IMR-90 (cell line): ENCODE data around the gene CCK. TPM values are rescaled to one million over a fixed set of nuclear protein-coding genes. Genes with fewer than 3 reads are reported as not detected.

ENCODE experiments used
- ATAC-seq: fragments of 200-7000 bp; cut with Tn5 transposase; 2 replicates; pipeline ENCODE4 v1.9.1; 2020; ENCODE audit warnings: low read depth, mild to moderate bottlenecking, moderate library complexity
- BruUV-seq: library from RNA; stranded (reverse); fragments of 400-500 nt; replicated peaks from 2 replicates; lab custom pipeline; 2021; lab: Mats Ljungman, UMichigan
- CTCF ChIA-PET: fragments of 300-600 bp; formaldehyde crosslinking; extraction: SDS; loops from one replicate; lab custom pipeline; 2021; ENCODE audit warnings: antibody characterized with exemption; lab: Yijun Ruan, JAX
- POLR2A ChIA-PET: fragments of 300-600 bp; sonication (Branson Sonifier 250); formaldehyde crosslinking; loops from one replicate; lab custom pipeline; 2022; ENCODE audit warnings: antibody characterized with exemption; ENCODE audit not compliant: unreplicated experiment; lab: Charles Lee
- DNase-seq: peaks from one replicate; pipeline ENCODE4 v3.0.0; 2013
- H2AFZ ChIP-seq: replicated peaks from 2 replicates; pipeline ENCODE3; 2013; ENCODE audit warnings: low read length, mild to moderate bottlenecking; ENCODE audit not compliant: poor library complexity
- H2AK5ac ChIP-seq: 2 replicates; pipeline ENCODE4 v1.6.1; 2013; ENCODE audit warnings: low read depth, low read length, inconsistent platforms
- H2AK9ac ChIP-seq: replicated peaks from 2 replicates; pipeline ENCODE3; 2013; ENCODE audit warnings: mild to moderate bottlenecking, low read depth, low read length, moderate library complexity; ENCODE audit not compliant: poor library complexity
- H2BK120ac ChIP-seq: 2 replicates; pipeline ENCODE4 v1.6.1; 2013; ENCODE audit warnings: low read depth, low read length, inconsistent platforms
- H2BK15ac ChIP-seq: 3 replicates; pipeline ENCODE4 v1.6.1; 2013; ENCODE audit warnings: low read depth, low read length, inconsistent platforms
- H2BK20ac ChIP-seq: 2 replicates; pipeline ENCODE4 v1.6.1; 2013; ENCODE audit warnings: low read depth, mild to moderate bottlenecking, inconsistent platforms, low read length, moderate library complexity
- H2BK5ac ChIP-seq: 2 replicates; pipeline ENCODE4 v1.6.1; 2013; ENCODE audit warnings: mild to moderate bottlenecking, low read depth, low read length, inconsistent platforms; ENCODE audit not compliant: poor library complexity, severe bottlenecking
- H3K14ac ChIP-seq: replicated peaks from 2 replicates; pipeline ENCODE4 v1.6.1; 2013; ENCODE audit warnings: low read depth, low read length, inconsistent platforms
- H3K18ac ChIP-seq: 2 replicates; pipeline ENCODE4 v1.6.1; 2013; ENCODE audit warnings: low read depth, low read length, control low read depth
- H3K23ac ChIP-seq: 2 replicates; pipeline ENCODE4 v1.6.1; 2013; ENCODE audit warnings: low read depth, low read length, inconsistent platforms
- H3K27ac ChIP-seq: 2 replicates; pipeline ENCODE4 v1.5.1; 2013; ENCODE audit warnings: mild to moderate bottlenecking, control low read depth, low read length; ENCODE audit not compliant: insufficient read depth
- H3K27me3 ChIP-seq: 2 replicates; pipeline ENCODE4 v1.6.1; 2013; ENCODE audit warnings: low read length; ENCODE audit not compliant: control insufficient read depth, insufficient read depth
- H3K36me3 ChIP-seq: 2 replicates; pipeline ENCODE4 v1.6.1; 2013; ENCODE audit warnings: low read length, mixed read lengths; ENCODE audit not compliant: control insufficient read depth, insufficient read depth
- H3K4ac ChIP-seq: 2 replicates; pipeline ENCODE4 v1.6.1; 2013; ENCODE audit warnings: low read depth, low read length, inconsistent platforms
- H3K4me1 ChIP-seq: 2 replicates; pipeline ENCODE4 v1.6.1; 2013; ENCODE audit warnings: low read length, mixed read lengths; ENCODE audit not compliant: control insufficient read depth, insufficient read depth
- H3K4me2 ChIP-seq: 2 replicates; pipeline ENCODE4 v1.6.1; 2013; ENCODE audit warnings: low read depth, mild to moderate bottlenecking, control low read depth, low read length, moderate library complexity
- H3K4me3 ChIP-seq: 2 replicates; pipeline ENCODE4 v1.5.1; 2013; ENCODE audit warnings: low read depth, mild to moderate bottlenecking, control low read depth, low read length, moderate library complexity; ENCODE audit not compliant: insufficient read depth
- H3K56ac ChIP-seq: 2 replicates; pipeline ENCODE4 v1.6.1; 2013; ENCODE audit warnings: low read length, inconsistent platforms; ENCODE audit not compliant: insufficient read depth; ENCODE audit errors: extremely low read depth
- H3K79me1 ChIP-seq, 2 experiments: 2 replicates each; pipeline ENCODE4 v1.6.1; 2013; ENCODE audit warnings: low read length in 2 of 2, inconsistent platforms in 1 of 2, low read depth in 1 of 2
- H3K9ac ChIP-seq: 2 replicates; pipeline ENCODE4 v1.6.1; 2013; ENCODE audit warnings: low read depth, low read length, control low read depth
- H3K9me1 ChIP-seq: 2 replicates; pipeline ENCODE4 v1.6.1; 2013; ENCODE audit warnings: low read length, inconsistent platforms; ENCODE audit not compliant: insufficient read depth
- H3K9me3 ChIP-seq: 2 replicates; pipeline ENCODE4 v1.6.1; 2013; ENCODE audit warnings: low read length; ENCODE audit not compliant: control insufficient read depth, insufficient read depth
- H4K20me1 ChIP-seq: 2 replicates; pipeline ENCODE4 v1.6.1; 2013; ENCODE audit warnings: low read length, inconsistent platforms; ENCODE audit not compliant: insufficient read depth
- H4K5ac ChIP-seq: 2 replicates; pipeline ENCODE4 v1.6.1; 2013; ENCODE audit warnings: mild to moderate bottlenecking, low read depth, low read length, control low read depth
- H4K8ac ChIP-seq, 2 experiments: 2 replicates each; pipeline ENCODE4 v1.6.1; 2013; ENCODE audit warnings: low read depth in 2 of 2, low read length in 2 of 2, control low read depth in 1 of 2, inconsistent platforms in 1 of 2
- H4K91ac ChIP-seq: 2 replicates; pipeline ENCODE4 v1.6.1; 2013; ENCODE audit warnings: low read depth, low read length, inconsistent platforms; ENCODE audit not compliant: insufficient read depth
- CHD1 ChIP-seq: IDR thresholded peaks from 2 replicates; pipeline ENCODE4 v1.6.1; 2012; ENCODE audit warnings: low read depth, low read length, improper control_type of control experiment
- FOS ChIP-seq: fragments of 150-350 bp; IDR thresholded peaks from 2 replicates; pipeline ENCODE4 v1.6.1; 2016; ENCODE audit warnings: low read depth, low read length
- MAZ ChIP-seq: IDR thresholded peaks from 2 replicates; pipeline ENCODE4 v1.6.1; 2012; ENCODE audit warnings: low read depth, mild to moderate bottlenecking, low read length, improper control_type of control experiment, moderate library complexity, borderline replicate concordance
- MXI1 ChIP-seq: IDR thresholded peaks from 2 replicates; pipeline ENCODE4 v1.6.1; 2012; ENCODE audit warnings: low read depth, mild to moderate bottlenecking, low read length, moderate library complexity, borderline replicate concordance
- NFE2L2 ChIP-seq: fragments of 150-350 bp; IDR thresholded peaks from 2 replicates; pipeline ENCODE4 v1.6.1; 2016; ENCODE audit warnings: low read depth, mild to moderate bottlenecking, low read length
- POLR2A ChIP-seq: IDR thresholded peaks from 2 replicates; pipeline ENCODE4 v1.6.1; 2012; ENCODE audit warnings: mild to moderate bottlenecking, low read depth, low read length
- RAD21 ChIP-seq: IDR thresholded peaks from 2 replicates; pipeline ENCODE4 v1.6.1; 2012; ENCODE audit warnings: low read length, improper control_type of control experiment
- RFX5 ChIP-seq: IDR thresholded peaks from 2 replicates; pipeline ENCODE4 v1.8.0; 2012; ENCODE audit warnings: low read depth, mild to moderate bottlenecking, low read length, moderate library complexity
- USF2 ChIP-seq: fragments of 150-350 bp; IDR thresholded peaks from 2 replicates; pipeline ENCODE4 v1.6.1; 2017; ENCODE audit warnings: mild to moderate bottlenecking, antibody characterized with exemption, low read length, low read depth
- WGBS, 2 experiments: methylation state at CpG; one replicate each; pipeline versions ENCODE4 v1.1.5 to v1.1.7; 2013; ENCODE audit warnings: missing lambda C conversion rate in 2 of 2; ENCODE audit not compliant: insufficient read length in 1 of 2; ENCODE audit errors: extremely low coverage in 2 of 2; 5-methylcytosine and 5-hydroxymethylcytosine counted together
- dilution Hi-C: fragments of 300-500 bp; cut with HindIII; formaldehyde crosslinking; loops from one replicate; pipeline ENCODE4 v1.14.3; 2018; ENCODE audit warnings: low sequenced_read_pairs; ENCODE audit not compliant: unreplicated experiment
- in situ Hi-C: fragments of 300-500 bp; cut with MboI; formaldehyde crosslinking; loops from 3 replicates; pipeline ENCODE4 v1.14.3; 2019; ENCODE audit warnings: low sequenced_read_pairs, inconsistent platforms, mixed read lengths
- intact Hi-C: fragments of 100-400 bp; cut with micrococcal nuclease; formaldehyde crosslinking; loops from 2 replicates; pipeline ENCODE4 v1.10.0; 2022
- polyA plus RNA-seq, 3 experiments: library from polyadenylated mRNA; depleted of rRNA; stranded (reverse); fragments of >200 nt; gene quantifications; 2 replicates each; pipeline ENCODE4 v1.2.3, GENCODE V29; 2012; ENCODE audit warnings: low replicate concordance in 1 of 3
- total RNA-seq: library from RNA; depleted of rRNA; stranded (reverse); fragments of >200 nt; gene quantifications from 2 replicates; pipeline ENCODE4 v1.2.3, GENCODE V29; 2012
- TF ChIP-seq, protein P1 (sequence below): fragments of 150-350 bp; IDR thresholded peaks from 2 replicates; pipeline ENCODE4 v1.6.1; 2016; ENCODE audit warnings: low read depth, mild to moderate bottlenecking, low read length, moderate library complexity, borderline replicate concordance

CCK gene
- total and polyA plus RNA-seq, 2 of the 4 experiments (the other 2 are of a cell fraction): 0.43 TPM; not detected in 1

- ChIA-PET CTCF (no interaction called here), POLR2A (no interaction called here)
- Histone ChIP-seq H3K4me1 (peaks cover 5% of the 10 kb centered on the region), H3K79me1 (0 out of 4 replicates have a peak, but pooled peaks cover 0 to 7% of the 10 kb centered on the region in 2 experiments), H4K91ac (no peak overlapping the region), H3K4ac (no peak overlapping the region), H3K27me3 (no peaks in the 10 kb centered on the region), H3K56ac (no peak overlapping the region), H3K9ac (no peak overlapping the region), H2BK20ac (no peak overlapping the region), H3K36me3 (peaks cover 8% of the 10 kb centered on the region), H4K8ac (no peak overlapping the region), H3K9me1 (peaks cover 18% of the 10 kb centered on the region), H3K23ac (no peak overlapping the region), H4K5ac (no peak overlapping the region), H2AK9ac (no peak overlapping the region), H2AFZ (no peak overlapping the region), H3K4me3 (no peak overlapping the region), H2BK15ac (no peak overlapping the region), H3K18ac (no peak overlapping the region), H4K20me1 (peaks cover 3% of the 10 kb centered on the region; the same call in 1 of the 2 replicates), H3K9me3 (no peaks in the 10 kb centered on the region), H3K27ac (no peak overlapping the region), H2AK5ac (no peak overlapping the region), H3K4me2 (no peak overlapping the region), H3K14ac (no peak overlapping the region), H2BK5ac (no peak overlapping the region), H2BK120ac (no peak overlapping the region)
- TF ChIP-seq, protein P1, sequence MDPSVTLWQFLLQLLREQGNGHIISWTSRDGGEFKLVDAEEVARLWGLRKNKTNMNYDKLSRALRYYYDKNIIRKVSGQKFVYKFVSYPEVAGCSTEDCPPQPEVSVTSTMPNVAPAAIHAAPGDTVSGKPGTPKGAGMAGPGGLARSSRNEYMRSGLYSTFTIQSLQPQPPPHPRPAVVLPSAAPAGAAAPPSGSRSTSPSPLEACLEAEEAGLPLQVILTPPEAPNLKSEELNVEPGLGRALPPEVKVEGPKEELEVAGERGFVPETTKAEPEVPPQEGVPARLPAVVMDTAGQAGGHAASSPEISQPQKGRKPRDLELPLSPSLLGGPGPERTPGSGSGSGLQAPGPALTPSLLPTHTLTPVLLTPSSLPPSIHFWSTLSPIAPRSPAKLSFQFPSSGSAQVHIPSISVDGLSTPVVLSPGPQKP: no peak
- TF ChIP-seq RFX5 (no peak), FOS (no peak), RAD21 (no peak), POLR2A (no peak), MAZ (no peak), NFE2L2 (no peak), CHD1 (no peak), USF2 (no peak), MXI1 (no peak)
- in situ Hi-C loops (no loop called here), intact Hi-C loops (no loop called here), dilution Hi-C loops (no loop called here)
- ATAC-seq (peak; percentile 71), DNase-seq (peak; percentile 59)
- WGBS, 2 experiments: 14% methylated on average over 1 of the region's 5 CpGs; no CpG with 5 or more reads in 1 of the 2 experiments
- BruUV-seq: no TSS peak
These were observed 49.1 kb downstream of the CCK start for GRCh38 chr3:42216931-42217333.
